ENCODE measurements around the gene BRMS1.
"Not testable (repeated sequence)": the region's sequence is repeated elsewhere in the genome, so short reads cannot be mapped to it uniquely, and the experiment has no call there.

BRMS1 gene

GRCh38 chr11:66360406-66361073 lies 15.6 kb upstream of the BRMS1 start:
- TF ChIP-seq CTCF (conservative IDR thresholded peaks at IDR 0.05; ENCODE audit: control insufficient read depth, insufficient read depth, low read depth, low read length): no peak
- no peak overlapping the region for H3K4me3 ChIP-seq (ENCODE audit: control insufficient read depth, low read depth, low read length)

GRCh38 chr11:66359662-66360087 lies 14.8 kb upstream of the BRMS1 start:
- no peak for TF ChIP-seq CTCF (conservative IDR thresholded peaks at IDR 0.05; ENCODE audit: control insufficient read depth, insufficient read depth, low read depth, low read length)
- no peak overlapping the region for H3K4me3 ChIP-seq (ENCODE audit: control insufficient read depth, low read depth, low read length)
- DNase-seq (ENCODE audit: low read depth): no peak

More at GRCh38 chr11:66360406-66361073, 15.6 kb upstream of the BRMS1 start:
- no peak for DNase-seq (ENCODE audit: low read depth)

- not testable (repeated sequence) for H3K4me3 ChIP-seq (ENCODE audit: control insufficient read depth, low read depth, low read length); DNase-seq (ENCODE audit: low read depth)
These were observed 5.8 kb upstream of the BRMS1 start for GRCh38 chr11:66350560-66351235.

DNA sequence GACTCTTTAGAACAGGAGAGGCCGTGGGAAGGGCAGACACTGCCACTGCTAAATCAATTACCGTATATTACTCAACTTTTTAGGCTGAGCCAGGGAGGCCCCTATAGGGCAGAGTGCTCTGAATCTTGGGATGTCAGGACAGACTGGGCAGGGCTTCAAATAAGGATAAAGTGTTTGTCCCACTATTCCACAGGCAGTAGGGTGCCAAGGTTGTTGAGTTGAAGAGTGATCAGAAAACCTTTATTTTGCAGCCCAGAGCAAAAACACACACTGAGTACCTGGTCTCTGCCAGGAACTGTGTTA lies 4.1 kb upstream of the BRMS1 start:
- no peak for TF ChIP-seq CTCF (conservative IDR thresholded peaks at IDR 0.05; ENCODE audit: control insufficient read depth, insufficient read depth, low read depth, low read length)
- H3K4me3 ChIP-seq (ENCODE audit: control insufficient read depth, low read depth, low read length): no peak overlapping the region
- DNase-seq (ENCODE audit: low read depth): no peak

DNA sequence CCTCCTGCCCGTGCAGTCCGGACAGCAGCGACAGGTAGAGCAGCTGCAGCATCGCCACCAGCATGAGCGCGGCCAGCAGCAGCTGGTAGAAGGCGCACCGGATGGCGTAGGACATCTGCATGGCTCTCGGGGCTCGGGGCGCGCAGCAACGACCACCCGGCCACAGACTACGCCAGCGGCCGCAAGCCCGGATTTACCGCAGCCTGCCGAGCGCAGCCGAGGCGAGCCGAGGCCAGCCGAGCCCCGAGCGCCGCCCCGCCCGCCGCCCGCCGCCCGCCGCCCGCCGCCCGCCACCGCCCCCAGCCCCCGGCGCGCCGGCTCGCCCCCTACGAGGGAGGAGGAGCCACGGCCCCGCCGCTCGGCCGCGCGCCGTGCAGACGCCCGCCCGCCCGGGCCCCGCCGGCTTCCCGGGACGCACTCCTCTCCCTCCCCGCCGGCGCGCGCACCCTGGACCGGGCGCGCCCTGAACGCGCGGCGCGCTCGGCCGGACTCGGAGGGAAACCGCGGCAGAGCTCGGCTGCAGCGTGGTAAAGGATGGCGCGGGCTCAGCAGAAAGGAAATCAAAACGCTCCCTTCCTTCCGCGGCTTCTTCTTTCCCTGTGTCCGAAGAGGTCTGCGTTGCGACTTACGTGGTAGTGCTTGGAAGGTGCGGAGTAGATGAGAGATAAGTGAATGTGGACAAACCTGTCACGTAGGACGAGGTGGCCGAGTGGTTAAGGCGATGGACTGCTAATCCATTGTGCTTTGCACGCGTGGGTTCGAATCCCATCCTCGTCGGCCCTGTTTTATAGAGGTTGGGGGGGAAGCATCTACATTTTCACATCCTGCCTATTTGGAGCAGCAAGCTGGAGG lies 2.7 kb upstream of the BRMS1 start, which contains the start of gene B4GAT1:
TSS of gene B4GAT1 (minus strand) at position 205 of the 852 bp plus-strand sequence. CDS start at position 121, 84 bp downstream.
- no peak for TF ChIP-seq CTCF (conservative IDR thresholded peaks at IDR 0.05; ENCODE audit: control insufficient read depth, insufficient read depth, low read depth, low read length)
- peak; percentile 92 for DNase-seq (ENCODE audit: low read depth)
- peak within 1 kb of the TSS; percentile 88 for H3K4me3 ChIP-seq (ENCODE audit: control insufficient read depth, low read depth, low read length)

DNA sequence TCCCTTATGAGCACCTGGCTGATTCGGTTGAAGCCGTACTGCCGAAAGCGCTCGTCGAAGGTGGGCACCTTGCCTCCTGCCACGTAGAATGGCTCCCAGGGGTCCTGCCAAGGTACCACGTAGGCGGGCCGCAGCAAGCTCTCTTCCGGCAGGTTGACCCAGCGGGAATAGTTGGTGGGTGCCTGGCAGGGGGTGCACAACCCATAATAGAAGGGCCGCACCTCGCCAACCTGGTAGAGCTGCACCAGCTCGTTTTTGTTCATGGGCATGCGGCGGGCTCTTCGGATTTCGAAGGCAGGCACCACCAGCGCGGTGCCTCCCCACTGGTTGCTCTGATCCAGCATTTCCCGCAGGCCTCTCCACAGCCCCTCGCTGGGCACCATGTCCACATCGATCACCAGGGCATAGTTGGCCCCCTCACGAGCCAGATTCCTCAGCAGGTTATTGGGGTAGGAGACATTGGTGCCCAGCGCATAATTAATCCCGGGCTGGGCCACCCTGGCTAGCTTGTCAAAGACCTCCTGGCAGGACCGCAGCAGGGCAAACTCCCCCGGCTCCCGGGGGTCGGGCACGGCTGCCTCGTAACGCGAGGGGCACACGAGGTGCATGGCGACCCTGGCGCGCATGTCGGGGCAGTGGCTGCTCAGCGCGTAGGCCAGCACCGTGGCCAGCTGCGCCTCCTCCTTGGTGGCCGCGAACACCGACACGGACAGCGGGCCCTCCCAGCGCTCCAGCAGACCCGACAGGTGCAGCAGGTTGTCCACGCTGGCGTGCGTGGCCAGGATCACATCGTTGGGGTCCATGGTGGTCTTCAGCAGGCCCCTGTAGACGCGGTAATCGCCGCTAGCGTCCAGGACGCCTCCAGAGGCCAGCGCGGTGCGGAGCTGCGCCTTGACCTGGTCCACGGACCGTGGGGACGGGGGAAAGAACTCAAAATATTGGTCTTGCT lies 1.8 kb upstream of the BRMS1 start:
- no peak for DNase-seq (ENCODE audit: low read depth)
- no peak for TF ChIP-seq CTCF (conservative IDR thresholded peaks at IDR 0.05; ENCODE audit: control insufficient read depth, insufficient read depth, low read depth, low read length)
- H3K4me3 ChIP-seq (ENCODE audit: control insufficient read depth, low read depth, low read length): peak overlapping the region; percentile 88
